HG02884 (cell line): Measurements from ENCODE around the gene ADAM19.
"Not testable (repeated sequence)": the region's sequence is repeated elsewhere in the genome, so short reads cannot be mapped to it uniquely, and the experiment has no call there.

ENCODE experiments used
- ATAC-seq: cut with Tn5 transposase; IDR thresholded peaks from one replicate; pipeline ENCODE4 v1.9.1; 2021; ENCODE audit warnings: mild to moderate bottlenecking, moderate library complexity; ENCODE audit not compliant: unreplicated experiment

Gene ADAM19

DNA sequence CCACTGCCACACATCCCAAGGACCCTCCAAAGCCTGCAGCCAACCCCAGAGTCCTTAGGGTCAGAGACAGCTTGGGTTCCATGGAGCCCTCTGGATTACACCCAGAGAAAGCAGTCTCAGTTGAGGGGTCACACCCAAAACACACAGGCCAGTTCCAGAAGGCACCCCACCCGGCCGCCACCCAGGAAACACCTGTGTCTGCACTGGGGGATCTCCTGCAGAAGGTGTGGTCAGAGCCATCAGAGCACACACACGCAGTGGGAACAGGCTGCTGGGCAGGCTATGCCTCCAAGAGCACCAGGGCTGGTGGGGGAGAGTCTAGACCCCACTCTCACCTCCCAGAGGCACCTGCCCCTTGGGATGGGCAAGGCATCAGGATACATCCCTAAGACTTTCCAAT lies 88.2 kb downstream of the ADAM19 start:
- peak; percentile 49 for ATAC-seq

- no peak for ATAC-seq
These were observed 88.7 kb downstream of the ADAM19 start for GRCh38 chr5:157486861-157487260.

GRCh38 chr5:157486221-157486681 lies 89.3 kb downstream of the ADAM19 start:
- ATAC-seq, result no peak

DNA sequence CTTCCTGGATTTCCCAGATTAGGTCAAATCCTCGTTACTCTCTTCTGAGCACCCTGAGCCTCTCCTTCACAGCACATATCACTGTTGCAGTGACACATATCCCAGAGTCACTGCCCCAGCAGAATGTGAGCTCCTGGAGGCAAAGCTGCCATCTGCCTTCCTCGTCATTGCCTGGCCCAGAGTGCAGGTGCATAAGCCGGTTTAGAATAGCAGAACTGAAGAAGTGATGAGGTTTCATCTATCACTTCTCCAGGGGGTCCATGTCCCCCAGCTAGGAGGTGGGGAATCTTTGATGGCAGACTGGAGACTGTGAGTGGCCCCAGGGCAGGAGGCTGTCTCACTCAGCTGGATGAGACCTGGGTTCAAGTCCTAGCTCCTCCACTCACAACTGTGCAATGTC lies 89.8 kb downstream of the ADAM19 start:
- ATAC-seq, result peak; percentile 43

GRCh38 chr5:157485340-157485739 lies 90.2 kb downstream of the ADAM19 start:
- no peak for ATAC-seq

GRCh38 chr5:157484768-157485167 lies 90.8 kb downstream of the ADAM19 start:
- ATAC-seq, result no peak

DNA sequence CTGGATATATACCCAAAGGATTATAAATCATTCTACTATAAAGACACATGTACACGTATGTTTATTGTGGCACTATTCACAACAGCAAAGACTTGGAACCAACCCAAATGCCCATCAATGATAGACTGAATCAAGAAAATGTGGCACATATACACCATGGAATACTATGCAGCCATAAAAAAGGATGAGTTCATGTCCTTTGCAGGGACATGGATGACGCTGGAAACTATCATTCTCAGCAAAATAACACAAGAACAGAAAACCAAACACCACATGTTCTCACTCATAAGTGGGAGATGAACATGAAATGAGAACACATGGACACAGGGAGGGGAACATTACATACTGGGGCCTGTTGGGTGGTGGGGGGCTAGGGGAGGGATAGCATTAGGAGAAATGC lies 92.9 kb downstream of the ADAM19 start:
- ATAC-seq, result not testable (repeated sequence)

DNA sequence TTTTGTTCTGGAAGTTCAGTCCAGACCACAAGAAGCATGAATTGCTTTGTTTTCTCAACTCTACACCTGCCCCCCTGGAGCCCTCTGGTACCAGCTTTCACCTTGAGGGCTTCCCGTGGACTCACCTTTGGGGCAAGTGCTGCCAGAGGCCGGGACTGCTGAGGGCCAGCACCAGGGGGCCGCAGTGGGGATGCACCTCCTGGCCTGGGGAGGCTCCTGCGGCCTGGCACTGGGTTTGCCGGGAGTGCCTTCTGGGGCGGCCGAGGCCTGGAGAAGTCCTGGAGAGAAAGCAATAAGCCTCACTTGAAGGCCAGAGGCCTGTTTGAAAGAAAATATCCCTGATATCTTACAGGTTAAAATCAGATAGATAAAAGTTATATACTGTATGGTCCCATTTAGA lies 93.9 kb downstream of the ADAM19 start:
- ATAC-seq, result no peak

DNA sequence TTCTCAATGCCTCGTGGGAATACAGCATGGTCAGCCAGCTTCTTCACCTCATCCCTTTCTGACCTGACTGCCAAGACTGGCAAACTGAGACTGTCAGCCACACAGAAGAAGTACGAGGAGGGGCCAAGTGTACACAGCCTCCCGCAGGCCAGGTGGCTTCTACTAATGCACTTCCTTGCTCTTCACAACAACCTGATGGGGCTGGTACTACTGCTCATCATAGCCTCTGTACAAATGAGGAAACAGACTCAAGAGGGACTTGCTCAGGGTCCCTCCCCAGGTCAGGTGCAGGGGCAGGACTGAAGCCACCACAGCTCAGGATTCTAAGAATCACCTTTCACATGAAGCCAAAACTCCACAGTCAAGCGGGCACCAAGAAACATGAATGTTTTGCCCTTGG lies 94.3 kb downstream of the ADAM19 start:
- no peak for ATAC-seq

GRCh38 chr5:157479612-157480510 lies 95.7 kb downstream of the ADAM19 start:
- ATAC-seq, result no peak

DNA sequence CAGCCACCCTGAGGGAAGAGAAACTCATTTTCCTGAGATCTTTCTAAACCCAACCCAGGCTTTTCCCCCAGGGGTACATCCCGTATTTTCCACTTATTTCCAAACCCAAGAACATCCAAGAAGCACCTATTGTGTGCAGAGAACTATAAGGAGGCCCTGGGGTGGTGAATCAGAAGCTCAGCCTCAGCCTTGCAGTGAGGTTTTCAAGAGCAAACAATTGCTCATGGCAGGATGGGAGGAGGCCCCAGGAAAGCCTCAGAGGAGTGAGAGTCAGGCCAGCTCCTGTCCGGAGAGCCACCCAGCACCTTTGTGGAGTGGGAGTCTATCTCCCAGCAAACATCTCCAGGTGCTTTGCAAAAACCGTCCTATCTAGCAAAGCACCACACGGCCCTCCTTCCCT lies 96.4 kb downstream of the ADAM19 start:
- no peak for ATAC-seq

GRCh38 chr5:157478726-157479125 lies 96.8 kb downstream of the ADAM19 start:
- ATAC-seq, result no peak

GRCh38 chr5:157477814-157478494 lies 97.6 kb downstream of the ADAM19 start:
- no peak for ATAC-seq

GRCh38 chr5:157476702-157477408 lies 98.7 kb downstream of the ADAM19 start:
- ATAC-seq, result no peak

DNA sequence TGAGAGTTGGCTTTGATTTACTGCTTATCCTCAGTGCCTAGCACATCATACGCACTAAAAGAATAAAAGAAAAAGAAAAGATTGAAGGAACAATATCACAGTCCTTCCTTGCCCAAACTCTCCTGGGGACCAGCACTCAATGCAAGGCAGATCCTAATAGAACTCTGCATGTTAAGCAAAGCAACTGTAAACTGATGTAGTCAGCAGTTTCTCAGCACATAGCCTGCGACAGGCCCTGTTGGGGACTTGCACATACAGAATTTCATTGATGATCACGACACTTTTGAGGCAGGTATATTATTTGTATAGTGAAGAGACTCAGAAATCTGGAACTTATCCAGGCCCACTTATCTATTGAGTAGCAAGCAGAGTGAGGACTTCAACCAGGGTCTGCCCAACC lies 100.1 kb downstream of the ADAM19 start:
- no peak for ATAC-seq

DNA sequence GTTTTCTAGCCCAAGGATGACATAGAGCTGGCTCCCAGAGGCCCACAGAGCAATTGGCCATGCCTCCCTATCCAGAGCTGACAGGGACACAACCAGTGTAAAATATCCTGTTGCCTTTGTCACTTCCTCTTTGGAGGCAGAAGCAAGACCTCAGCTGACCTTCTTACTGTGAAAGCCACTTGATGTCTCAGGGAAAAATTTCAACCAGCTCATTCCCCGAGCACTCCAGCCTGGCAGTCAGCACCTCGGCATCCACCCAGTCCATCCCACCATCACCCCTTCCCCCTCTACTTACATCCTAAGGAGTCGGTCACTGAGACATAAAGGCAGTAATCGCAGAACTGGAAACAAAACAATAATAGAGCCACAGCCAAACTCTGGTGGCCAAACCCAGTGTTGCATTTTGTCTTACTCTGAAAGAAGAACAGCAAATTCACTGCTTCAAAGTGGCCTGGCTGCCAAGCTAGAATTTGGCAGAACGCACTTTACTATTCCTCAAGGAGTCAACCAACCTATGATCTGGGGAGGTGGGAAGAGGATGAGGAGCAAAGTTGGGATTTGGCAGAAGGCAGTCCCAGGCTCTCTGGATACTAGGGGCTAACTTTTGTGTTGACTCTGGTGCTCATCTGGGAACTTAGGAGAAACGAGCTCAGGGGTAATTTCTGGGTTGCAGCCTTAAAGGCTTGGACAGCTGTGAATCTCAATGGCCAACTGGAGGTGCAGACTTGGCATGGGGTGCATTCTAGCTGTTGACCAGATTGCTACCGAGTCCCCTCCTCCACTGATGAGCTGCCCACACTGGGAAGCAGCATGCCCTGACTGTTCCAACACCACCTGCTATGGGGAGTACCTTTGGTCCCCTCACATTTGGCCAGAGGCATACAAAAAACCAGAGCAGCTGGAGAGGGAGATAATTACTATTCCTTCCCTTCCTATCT lies 101.9 kb downstream of the ADAM19 start:
- ATAC-seq, result no peak

DNA sequence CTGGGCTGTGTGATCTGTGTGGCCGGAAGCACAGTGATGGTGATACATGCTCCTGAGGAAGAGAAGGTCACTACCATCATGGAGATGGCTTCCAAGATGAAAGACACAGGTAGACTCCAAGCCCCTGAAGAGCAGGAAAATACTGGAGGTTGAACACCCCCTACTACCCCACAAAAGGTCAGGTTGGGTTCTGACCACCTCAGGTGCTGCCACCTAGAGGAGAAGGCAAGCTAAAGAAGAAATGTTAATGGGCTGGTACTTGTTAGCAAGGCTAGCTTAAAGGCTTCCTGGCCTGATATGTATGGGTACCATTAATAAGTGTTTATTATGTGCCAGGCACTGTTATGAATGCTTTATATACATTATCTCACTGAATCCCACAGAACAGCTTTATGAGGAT lies 103.9 kb downstream of the ADAM19 start:
- ATAC-seq, result no peak

GRCh38 chr5:157470631-157471030 lies 104.9 kb downstream of the ADAM19 start:
- ATAC-seq, result no peak

DNA sequence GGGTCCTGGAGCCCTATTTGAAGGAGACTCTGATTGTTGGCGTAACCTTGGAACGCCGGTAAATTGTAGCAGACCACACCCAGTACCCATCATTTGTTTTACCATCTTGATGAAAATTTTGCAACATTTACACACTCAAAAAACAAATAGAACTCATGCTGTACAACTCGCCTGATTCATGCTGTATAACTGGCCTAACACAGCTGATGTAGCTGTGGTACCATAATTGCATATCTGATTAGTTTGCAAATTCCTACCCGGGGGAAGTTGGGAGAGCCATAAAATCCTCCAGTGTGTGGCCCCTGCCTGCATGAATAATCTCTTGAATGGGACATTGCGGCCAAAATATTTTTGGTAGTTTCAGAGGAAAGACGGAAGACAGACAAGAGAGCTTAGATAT lies 105.9 kb downstream of the ADAM19 start:
- no peak for ATAC-seq

- ATAC-seq, result no peak
These were observed 106.5 kb downstream of the ADAM19 start for GRCh38 chr5:157469073-157469472.
